ENCODE data around the gene PRSS33. TPM values are rescaled to one million over a fixed set of nuclear protein-coding genes. Genes with fewer than 3 reads are reported as not detected.

The PRSS33 gene
- total and polyA plus RNA-seq, 9 of the 15 experiments (the other 6 are each of a cell fraction or from before 2014, with no cell fraction given) = not detected

GRCh38 chr16:2829501-2830354 is 42.4 kb upstream of the PRSS33 start, which contains the start of gene ZG16B (continued):
- TF ChIP-seq NFXL1 (CRISPR knock-in tag; IDR thresholded peaks at IDR 0.05) (no peak), PTRF (tag; IDR thresholded peaks at IDR 0.05) (no peak)

GRCh38 chr16:2828876-2829430 is 41.6 kb upstream of the PRSS33 start:
- DNase-seq (ENCODE audit: extremely low read depth in 1 of 4, low spot score in 3 of 4) (no peak), ATAC-seq (no peak), FAIRE-seq (no peak)
- Histone ChIP-seq H3K4me3 (no peak overlapping the region), H3K9me3 (replicated peaks; ENCODE audit: control insufficient read depth, insufficient read depth, low read depth, low read length) (no peaks in the 10 kb centered on the region), H3K9ac (ENCODE audit: insufficient read depth in 1 of 2, low read depth in 2 of 2, low read length in 2 of 2) (peak overlapping the region in 1 of 2 experiments; percentile 61; a peak in 1 of 4 replicates), H3K79me2 (ENCODE audit: control insufficient read depth, insufficient read depth, low read length) (no peaks in the 10 kb centered on the region), H2AFZ (ENCODE audit: low read depth, low read length) (no peak overlapping the region), H3K27ac (ENCODE audit: extremely low read depth, low read depth, low read length) (no peak overlapping the region), H3K9me1 (ENCODE audit: control insufficient read depth, insufficient read depth, low read length) (no peaks in the 10 kb centered on the region), H3K4me2 (ENCODE audit: insufficient read depth, low read length) (no peak overlapping the region), H3K36me3 (ENCODE audit: control insufficient read depth, insufficient read depth, low read length) (no peaks in the 10 kb centered on the region), H4K20me1 (replicated peaks; ENCODE audit: control insufficient read depth, insufficient read depth, low read length) (peaks cover 10% of the 10 kb centered on the region), H3K4me1 (replicated peaks in 1 of 2; ENCODE audit: control insufficient read depth in 2 of 2, insufficient read depth in 2 of 2, low read length in 2 of 2) (peaks cover 0 to 33% of the 10 kb centered on the region in 2 experiments; a peak in 2 of 5 replicates), H3K27me3 (ENCODE audit: control insufficient read depth in 2 of 2, insufficient read depth in 2 of 2, low read length in 2 of 2) (peaks cover 41 to 77% of the 10 kb centered on the region in 2 experiments)
- BruUV-seq (replicated peaks) = no TSS peak
- POLR2A ChIA-PET = interaction anchor here (0.9 kb wide), 1 partner anchor 8 kb away, joined by 3 read pairs; no protein-coding TSS in a partner anchor
- in situ Hi-C loops (cut with MboI) (no loop called here), intact Hi-C loops (cut with micrococcal nuclease) (no loop called here)
- 8% methylated on average over 17 of the region's 17 CpGs for WGBS (ENCODE audit: insufficient coverage, low coverage, missing lambda C conversion rate)
- CTCF ChIA-PET (ENCODE audit: low intra/inter-chr PET ratio) = no interaction called here
- no peak for TF ChIP-seq ZSCAN32 (CRISPR knock-in tag; IDR thresholded peaks at IDR 0.05)
- TF ChIP-seq NELFE (IDR thresholded peaks at IDR 0.05; ENCODE audit: insufficient read depth, insufficient read length) = no peak
- TF ChIP-seq HSF4 (CRISPR knock-in tag; IDR thresholded peaks at IDR 0.05; ENCODE audit: borderline replicate concordance) = no peak
- no peak for TF ChIP-seq MAZ (CRISPR knock-in tag; conservative IDR thresholded peaks at IDR 0.05 in 1 of 2, IDR thresholded peaks at IDR 0.05 in 1 of 2)
- TF ChIP-seq, protein P1, sequence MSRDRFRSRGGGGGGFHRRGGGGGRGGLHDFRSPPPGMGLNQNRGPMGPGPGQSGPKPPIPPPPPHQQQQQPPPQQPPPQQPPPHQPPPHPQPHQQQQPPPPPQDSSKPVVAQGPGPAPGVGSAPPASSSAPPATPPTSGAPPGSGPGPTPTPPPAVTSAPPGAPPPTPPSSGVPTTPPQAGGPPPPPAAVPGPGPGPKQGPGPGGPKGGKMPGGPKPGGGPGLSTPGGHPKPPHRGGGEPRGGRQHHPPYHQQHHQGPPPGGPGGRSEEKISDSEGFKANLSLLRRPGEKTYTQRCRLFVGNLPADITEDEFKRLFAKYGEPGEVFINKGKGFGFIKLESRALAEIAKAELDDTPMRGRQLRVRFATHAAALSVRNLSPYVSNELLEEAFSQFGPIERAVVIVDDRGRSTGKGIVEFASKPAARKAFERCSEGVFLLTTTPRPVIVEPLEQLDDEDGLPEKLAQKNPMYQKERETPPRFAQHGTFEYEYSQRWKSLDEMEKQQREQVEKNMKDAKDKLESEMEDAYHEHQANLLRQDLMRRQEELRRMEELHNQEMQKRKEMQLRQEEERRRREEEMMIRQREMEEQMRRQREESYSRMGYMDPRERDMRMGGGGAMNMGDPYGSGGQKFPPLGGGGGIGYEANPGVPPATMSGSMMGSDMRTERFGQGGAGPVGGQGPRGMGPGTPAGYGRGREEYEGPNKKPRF (IDR thresholded peaks at IDR 0.05; ENCODE audit: low read depth, low read length) = no peak
- no peak for TF ChIP-seq RBM15 (IDR thresholded peaks at IDR 0.05; ENCODE audit: insufficient read depth, low read length)
- no peak for TF ChIP-seq ZNF121 (CRISPR knock-in tag; conservative IDR thresholded peaks at IDR 0.05)
- no peak for TF ChIP-seq ZEB2 (IDR thresholded peaks at IDR 0.05)
- no peak for TF ChIP-seq TAF15 (IDR thresholded peaks at IDR 0.05; ENCODE audit: low read depth, low read length)
- TF ChIP-seq HNRNPLL (IDR thresholded peaks at IDR 0.05; ENCODE audit: low read depth, low read length, poor library complexity, severe bottlenecking) = no peak
- TF ChIP-seq ZNF324 (CRISPR knock-in tag; IDR thresholded peaks at IDR 0.05) = no peak
- TF ChIP-seq SMARCE1 (IDR thresholded peaks at IDR 0.05) = no peak
- TF ChIP-seq, protein P2, sequence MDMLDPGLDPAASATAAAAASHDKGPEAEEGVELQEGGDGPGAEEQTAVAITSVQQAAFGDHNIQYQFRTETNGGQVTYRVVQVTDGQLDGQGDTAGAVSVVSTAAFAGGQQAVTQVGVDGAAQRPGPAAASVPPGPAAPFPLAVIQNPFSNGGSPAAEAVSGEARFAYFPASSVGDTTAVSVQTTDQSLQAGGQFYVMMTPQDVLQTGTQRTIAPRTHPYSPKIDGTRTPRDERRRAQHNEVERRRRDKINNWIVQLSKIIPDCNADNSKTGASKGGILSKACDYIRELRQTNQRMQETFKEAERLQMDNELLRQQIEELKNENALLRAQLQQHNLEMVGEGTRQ (CRISPR knock-in tag; IDR thresholded peaks at IDR 0.05) = no peak

Data from K562 (cell line).